Fibroblast of lung (primary cell): Measurements from ENCODE around the gene DHODH. TPM values are rescaled to one million over a fixed set of nuclear protein-coding genes. Genes with fewer than 3 reads are reported as not detected.

ENCODE experiments used
- DNase-seq, 2 donors: peaks; one replicate each; pipeline versions ENCODE4 v3.0.0 to v3.0.0-alpha.2; 2010; ENCODE audit warnings: low read depth in 2 of 2
- H2AFZ ChIP-seq: 2 replicates; pipeline ENCODE4 v1.5.1; 2012; ENCODE audit warnings: low read length, control low read depth, inconsistent platforms
- H3K27ac ChIP-seq: 2 replicates; pipeline ENCODE4 v1.5.1; 2011; ENCODE audit warnings: low read length, control low read depth; ENCODE audit not compliant: insufficient read depth
- H3K27me3 ChIP-seq: 2 replicates; pipeline ENCODE4 v1.5.1; 2011; ENCODE audit warnings: mild to moderate bottlenecking, low read length; ENCODE audit not compliant: control insufficient read depth, insufficient read depth
- H3K36me3 ChIP-seq: 2 replicates; pipeline ENCODE4 v1.5.1; 2011; ENCODE audit warnings: low read length; ENCODE audit not compliant: control insufficient read depth, insufficient read depth
- H3K4me1 ChIP-seq: 2 replicates; pipeline ENCODE4 v1.5.1; 2011; ENCODE audit warnings: low read length; ENCODE audit not compliant: control insufficient read depth, insufficient read depth; ENCODE audit errors: extremely low read depth
- H3K4me2 ChIP-seq: 2 replicates; pipeline ENCODE4 v1.5.1; 2011; ENCODE audit warnings: low read length, control low read depth; ENCODE audit not compliant: insufficient read depth; ENCODE audit errors: extremely low read depth
- H3K4me3 ChIP-seq, 4 experiments: fragments of 200-600 bp in 1 of 4; sonication (generic) in 1 of 4; replicated peaks in 1 of 4; 2 replicates each; pipeline ENCODE4 v1.5.1; 2011 to 2016; ENCODE audit warnings: low read length in 4 of 4, low read depth in 3 of 4, mild to moderate bottlenecking in 3 of 4, control low read depth in 2 of 4, inconsistent platforms in 1 of 4, mixed read lengths in 1 of 4; ENCODE audit not compliant: insufficient read depth in 1 of 4; ENCODE audit errors: control extremely low read depth in 1 of 4
- H3K79me2 ChIP-seq: 2 replicates; pipeline ENCODE4 v1.5.1; 2012; ENCODE audit warnings: mild to moderate bottlenecking, low read length, inconsistent platforms; ENCODE audit not compliant: control insufficient read depth, insufficient read depth
- H3K9ac ChIP-seq: 2 replicates; pipeline ENCODE4 v1.5.1; 2011; ENCODE audit warnings: mild to moderate bottlenecking, low read length, control low read depth; ENCODE audit not compliant: insufficient read depth
- H3K9me3 ChIP-seq: 2 replicates; pipeline ENCODE4 v1.5.1; 2012; ENCODE audit warnings: low read depth, low read length; ENCODE audit not compliant: control insufficient read depth, insufficient read depth
- H4K20me1 ChIP-seq: 2 replicates; pipeline ENCODE4 v1.5.1; 2011; ENCODE audit warnings: low read length; ENCODE audit not compliant: control insufficient read depth, insufficient read depth; ENCODE audit errors: extremely low read depth
- CTCF ChIP-seq, 2 donors: IDR thresholded peaks in 1 of 2; conservative IDR thresholded peaks in 1 of 2; 1 replicate in 1 of 2; 2 replicates in 1 of 2; pipeline ENCODE4 v1.5.1; 2011 to 2012; ENCODE audit warnings: low read length in 2 of 2, control low read depth in 1 of 2, inconsistent platforms in 1 of 2, low read depth in 1 of 2, mild to moderate bottlenecking in 1 of 2
- EZH2 ChIP-seq: IDR thresholded peaks from 2 replicates; pipeline ENCODE4 v1.5.1; 2012; ENCODE audit warnings: low read length, control low read depth, mild to moderate bottlenecking; ENCODE audit errors: missing control alignments
- polyA plus RNA-seq, 2 donors: library from polyadenylated mRNA; depleted of rRNA in 1 of 2; stranded (reverse) in 1 of 2; unstranded in 1 of 2; fragments of >200 nt; gene quantifications; 2 replicates each; pipeline ENCODE4 v1.2.1, GENCODE V29; 2011 to 2012; ENCODE audit warnings: missing spikeins in 1 of 2
- total RNA-seq: library from RNA; depleted of rRNA; stranded (reverse); fragments of >200 nt; gene quantifications from 2 replicates; pipeline ENCODE4 v1.2.1, GENCODE V29; 2014

The DHODH gene
- total and polyA plus RNA-seq, 2 donors (not counting 1 experiment from before 2014, with no cell fraction given): 3.0 TPM

- no peak overlapping the region for H3K4me3 ChIP-seq
- H3K9ac ChIP-seq: no peak overlapping the region
- no peaks in the 10 kb centered on the region for H3K36me3 ChIP-seq
- no peak overlapping the region for H3K27ac ChIP-seq
- H3K27me3 ChIP-seq: no peaks in the 10 kb centered on the region
- no peak overlapping the region for H2AFZ ChIP-seq
- H3K79me2 ChIP-seq: no peaks in the 10 kb centered on the region
- TF ChIP-seq EZH2: no peak
- TF ChIP-seq CTCF (conservative IDR thresholded peaks at IDR 0.05 in 1 of 2, IDR thresholded peaks at IDR 0.05 in 1 of 2; ENCODE audit: low read depth in 1 of 2, low read length in 2 of 2): no peak
- no peak overlapping the region for H3K4me2 ChIP-seq
- H4K20me1 ChIP-seq: no peaks in the 10 kb centered on the region
- no peak for DNase-seq
- no peaks in the 10 kb centered on the region for H3K9me3 ChIP-seq
- no peaks in the 10 kb centered on the region for H3K4me1 ChIP-seq
Observed at GRCh38 chr16:71969353-71969752, 39.2 kb upstream of the DHODH start.

GRCh38 chr16:71971571-71971970 lies 37.0 kb upstream of the DHODH start:
- H3K4me2 ChIP-seq: no peak overlapping the region
- no peaks in the 10 kb centered on the region for H3K4me1 ChIP-seq
- H3K9ac ChIP-seq: no peak overlapping the region
- H3K27me3 ChIP-seq: no peaks in the 10 kb centered on the region
- H3K79me2 ChIP-seq: no peaks in the 10 kb centered on the region
- no peak overlapping the region for H2AFZ ChIP-seq
- TF ChIP-seq EZH2 (no peak), CTCF (conservative IDR thresholded peaks at IDR 0.05 in 1 of 2, IDR thresholded peaks at IDR 0.05 in 1 of 2; ENCODE audit: low read depth in 1 of 2, low read length in 2 of 2) (no peak)
- no peaks in the 10 kb centered on the region for H3K9me3 ChIP-seq
- H3K36me3 ChIP-seq: no peaks in the 10 kb centered on the region
- no peaks in the 10 kb centered on the region for H4K20me1 ChIP-seq
- H3K4me3 ChIP-seq: no peak overlapping the region
- no peak for DNase-seq
- H3K27ac ChIP-seq: no peak overlapping the region

- no peaks in the 10 kb centered on the region for H3K9me3 ChIP-seq
- no peak overlapping the region for H2AFZ ChIP-seq
- no peak overlapping the region for H3K4me3 ChIP-seq
- H3K4me1 ChIP-seq: no peaks in the 10 kb centered on the region
- H3K27ac ChIP-seq: no peak overlapping the region
- no peaks in the 10 kb centered on the region for H3K36me3 ChIP-seq
- H3K9ac ChIP-seq: no peak overlapping the region
- no peaks in the 10 kb centered on the region for H3K79me2 ChIP-seq
- TF ChIP-seq CTCF (conservative IDR thresholded peaks at IDR 0.05 in 1 of 2, IDR thresholded peaks at IDR 0.05 in 1 of 2; ENCODE audit: low read depth in 1 of 2, low read length in 2 of 2) (no peak), EZH2 (no peak)
- DNase-seq: no peak
- H3K4me2 ChIP-seq: no peak overlapping the region
- no peaks in the 10 kb centered on the region for H3K27me3 ChIP-seq
- H4K20me1 ChIP-seq: no peaks in the 10 kb centered on the region
Observed at GRCh38 chr16:71972356-71972755, 36.2 kb upstream of the DHODH start.
